Neural crest cell (in vitro differentiated cells): ENCODE data around the gene RNF208. TPM values are rescaled to one million over a fixed set of nuclear protein-coding genes. Genes with fewer than 3 reads are reported as not detected.

Experiments
- DNase-seq: peaks from one replicate; pipeline ENCODE4 v3.0.0; 2021; ENCODE audit warnings: low read depth, mixed read lengths, low spot score
- H3K27ac Mint-ChIP-seq: one replicate; pipeline ENCODE4 v1.8.0; 2021; ENCODE audit warnings: mild to moderate bottlenecking, mixed read lengths; ENCODE audit not compliant: unreplicated experiment
- H3K27me3 Mint-ChIP-seq: 2 replicates; pipeline ENCODE4 v1.8.0; 2021; ENCODE audit warnings: low read depth, mild to moderate bottlenecking, mixed read lengths
- H3K36me3 Mint-ChIP-seq: 2 replicates; pipeline ENCODE4 v1.8.0; 2021; ENCODE audit warnings: low read depth, mild to moderate bottlenecking, mixed read lengths
- H3K4me1 Mint-ChIP-seq: 2 replicates; pipeline ENCODE4 v1.8.0; 2021; ENCODE audit warnings: mixed read lengths
- H3K4me3 Mint-ChIP-seq: one replicate; pipeline ENCODE4 v1.8.0; 2021; ENCODE audit warnings: mild to moderate bottlenecking, mixed read lengths
- H3K9me3 Mint-ChIP-seq: 2 replicates; pipeline ENCODE4 v1.8.0; 2021; ENCODE audit warnings: mixed read lengths
- total RNA-seq: library from RNA; stranded (reverse); gene quantifications from 2 replicates; pipeline ENCODE4 v1.2.1, GENCODE V29; 2021
- TF ChIP-seq, protein P1 (sequence below): fragments of 200-600 bp; sonication (generic); conservative IDR thresholded peaks from 2 replicates; pipeline ENCODE4 v1.5.0; 2021; ENCODE audit warnings: antibody characterized with exemption, mild to moderate bottlenecking

RNF208 gene
- total RNA-seq, 1 donor from 2014 or later: 10.1 TPM

DNA sequence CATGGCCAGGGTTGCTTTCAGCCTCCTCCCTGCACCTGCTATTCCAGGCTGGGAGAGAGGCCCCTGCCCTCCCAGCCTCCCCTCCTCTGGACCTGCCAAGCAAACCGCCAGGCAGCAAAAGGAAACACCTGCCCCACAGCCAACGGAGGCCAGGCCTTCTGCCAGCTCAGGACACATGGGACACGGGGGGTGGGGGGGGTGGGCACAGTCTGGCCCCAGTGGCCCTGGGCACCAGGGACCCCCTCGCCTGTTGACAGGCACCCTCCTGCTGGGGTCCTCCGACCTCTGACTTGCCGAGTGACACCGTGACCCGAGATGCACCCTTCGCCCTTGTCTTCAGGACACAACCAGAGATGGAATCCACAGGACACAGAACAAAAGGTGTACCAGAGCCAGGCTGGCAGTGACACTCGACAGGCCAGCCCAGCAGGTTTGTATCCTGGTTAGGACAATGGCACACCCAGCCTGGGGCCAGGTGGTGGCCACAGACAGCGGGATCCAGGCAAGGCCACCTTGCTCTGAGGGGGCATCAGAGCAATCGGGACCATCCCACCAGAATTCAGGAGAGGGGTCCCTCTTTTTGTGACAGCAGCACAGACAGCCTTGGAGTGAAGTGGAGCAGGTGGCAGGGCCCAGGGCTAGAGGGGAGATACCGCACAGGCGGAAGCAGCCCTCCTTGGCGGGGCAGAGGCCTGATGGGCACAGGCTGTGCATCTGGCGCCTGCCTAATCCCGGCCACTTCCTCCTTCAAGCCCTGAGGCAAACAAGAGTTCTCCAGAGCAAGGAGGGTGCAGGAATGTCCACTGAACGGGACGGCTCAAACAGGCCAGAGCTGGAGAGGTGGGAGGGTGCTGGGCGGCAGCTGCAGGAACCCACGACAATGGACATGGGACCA, 48.9 kb downstream of the RNF208 start:
- no peaks in the 10 kb centered on the region for H3K4me1 Mint-ChIP-seq
- no peak for DNase-seq
- TF ChIP-seq, protein P1, sequence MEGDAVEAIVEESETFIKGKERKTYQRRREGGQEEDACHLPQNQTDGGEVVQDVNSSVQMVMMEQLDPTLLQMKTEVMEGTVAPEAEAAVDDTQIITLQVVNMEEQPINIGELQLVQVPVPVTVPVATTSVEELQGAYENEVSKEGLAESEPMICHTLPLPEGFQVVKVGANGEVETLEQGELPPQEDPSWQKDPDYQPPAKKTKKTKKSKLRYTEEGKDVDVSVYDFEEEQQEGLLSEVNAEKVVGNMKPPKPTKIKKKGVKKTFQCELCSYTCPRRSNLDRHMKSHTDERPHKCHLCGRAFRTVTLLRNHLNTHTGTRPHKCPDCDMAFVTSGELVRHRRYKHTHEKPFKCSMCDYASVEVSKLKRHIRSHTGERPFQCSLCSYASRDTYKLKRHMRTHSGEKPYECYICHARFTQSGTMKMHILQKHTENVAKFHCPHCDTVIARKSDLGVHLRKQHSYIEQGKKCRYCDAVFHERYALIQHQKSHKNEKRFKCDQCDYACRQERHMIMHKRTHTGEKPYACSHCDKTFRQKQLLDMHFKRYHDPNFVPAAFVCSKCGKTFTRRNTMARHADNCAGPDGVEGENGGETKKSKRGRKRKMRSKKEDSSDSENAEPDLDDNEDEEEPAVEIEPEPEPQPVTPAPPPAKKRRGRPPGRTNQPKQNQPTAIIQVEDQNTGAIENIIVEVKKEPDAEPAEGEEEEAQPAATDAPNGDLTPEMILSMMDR: no peak
- H3K27ac Mint-ChIP-seq: no peak overlapping the region
- H3K4me3 Mint-ChIP-seq: no peak overlapping the region
- H3K27me3 Mint-ChIP-seq: peaks cover 74% of the 10 kb centered on the region
- peaks cover 2% of the 10 kb centered on the region for H3K36me3 Mint-ChIP-seq
- no peaks in the 10 kb centered on the region for H3K9me3 Mint-ChIP-seq

- Mint-ChIP-seq H3K36me3 (no peaks in the 10 kb centered on the region), H3K27me3 (peaks cover 81% of the 10 kb centered on the region), H3K27ac (no peak overlapping the region), H3K4me3 (no peak overlapping the region), H3K4me1 (no peaks in the 10 kb centered on the region), H3K9me3 (no peaks in the 10 kb centered on the region)
- DNase-seq: no peak
- TF ChIP-seq, protein P1: no peak
Measured at GRCh38 chr9:137171149-137171900, 50.7 kb downstream of the RNF208 start.

DNA sequence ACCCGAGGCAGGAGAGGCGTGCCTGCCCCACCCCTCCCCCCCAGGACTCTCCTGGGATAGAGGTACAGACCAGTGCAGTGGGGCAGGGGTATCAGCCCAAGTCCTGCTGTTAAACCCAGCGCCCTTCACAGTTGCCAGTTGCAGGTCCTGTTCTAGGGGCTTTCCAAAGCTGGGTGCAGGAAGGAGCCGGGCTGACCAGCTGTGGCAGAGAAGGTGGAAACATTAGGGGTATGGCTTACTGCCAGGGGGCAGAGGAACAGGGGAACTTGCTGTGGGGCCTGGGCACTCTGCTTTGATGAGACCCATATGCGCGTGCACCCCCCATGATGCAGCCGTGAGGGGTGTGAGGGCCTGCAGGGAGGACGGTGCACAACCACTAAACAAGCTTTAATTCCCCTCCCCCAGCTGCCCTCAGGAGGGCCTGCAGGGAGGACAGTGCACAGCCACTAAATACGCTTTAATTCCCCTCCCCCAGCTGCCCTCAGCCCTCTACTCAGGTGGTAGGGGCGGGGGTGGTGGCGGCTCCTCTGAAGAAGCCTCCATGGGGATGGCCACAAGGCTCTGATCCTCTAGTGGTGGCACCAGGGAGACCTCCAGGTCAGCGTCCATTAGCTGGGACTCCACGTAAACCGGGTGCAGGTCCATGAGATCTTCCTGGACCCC, 51.4 kb downstream of the RNF208 start:
- Mint-ChIP-seq H3K27ac (no peak overlapping the region), H3K27me3 (peaks cover 83% of the 10 kb centered on the region), H3K4me1 (no peaks in the 10 kb centered on the region), H3K9me3 (no peaks in the 10 kb centered on the region), H3K4me3 (no peak overlapping the region), H3K36me3 (no peaks in the 10 kb centered on the region)
- DNase-seq: no peak
- TF ChIP-seq, protein P1: no peak

Other genes starting within 250 kb of the RNF208 start
- not detected in 2 replicates for gene PTGDS, start 244.7 kb downstream of the RNF208 start, total RNA-seq
- not detected in 2 replicates for gene LCNL1, start 239.2 kb downstream of the RNF208 start, total RNA-seq
- 82.6 and 84.9 TPM in 2 replicates for gene PAXX, start 229.8 kb downstream of the RNF208 start, total RNA-seq
- gene CLIC3, start 225.7 kb downstream of the RNF208 start, total RNA-seq: not detected in 2 replicates
- 31.7 and 37.1 TPM in 2 replicates for gene ABCA2, start 194.0 kb downstream of the RNF208 start, total RNA-seq
- gene FUT7, start 190.2 kb downstream of the RNF208 start, total RNA-seq: 0.14 TPM in 1 of 2 replicates, not detected in the other
- gene NPDC1, start 176.1 kb downstream of the RNF208 start, total RNA-seq: 54.7 and 61.1 TPM in 2 replicates
- not detected in 2 replicates for gene ENTPD2, start 168.2 kb downstream of the RNF208 start, total RNA-seq
- 29.8 and 31.1 TPM in 2 replicates for gene SAPCD2, start 151.7 kb downstream of the RNF208 start, total RNA-seq
- gene UAP1L1, start 144.7 kb downstream of the RNF208 start, total RNA-seq: 2.6 and 2.9 TPM in 2 replicates
- 50.4 and 54.0 TPM in 2 replicates for gene MAN1B1, start 135.3 kb downstream of the RNF208 start, total RNA-seq
- gene DPP7, start 107.5 kb downstream of the RNF208 start, total RNA-seq: 37.9 and 46.5 TPM in 2 replicates
- 0.14 and 0.44 TPM in 2 replicates for gene GRIN1, start 83.1 kb downstream of the RNF208 start, total RNA-seq
- 0.37 and 0.48 TPM in 2 replicates for gene LRRC26, start 52.2 kb downstream of the RNF208 start, total RNA-seq
- gene TMEM210, start 50.2 kb downstream of the RNF208 start, total RNA-seq: not detected in 2 replicates
- 69.3 and 71.7 TPM in 2 replicates for gene ANAPC2, start 33.7 kb downstream of the RNF208 start, total RNA-seq
- gene SSNA1, start 33.6 kb downstream of the RNF208 start, total RNA-seq: 64.8 and 66.4 TPM in 2 replicates
- gene TPRN, start 21.5 kb downstream of the RNF208 start, total RNA-seq: 22.0 and 25.1 TPM in 2 replicates
- 45.0 and 49.7 TPM in 2 replicates for gene TMEM203, start 16.6 kb downstream of the RNF208 start, total RNA-seq
- 36.6 and 39.4 TPM in 2 replicates for gene NDOR1, start 16.5 kb downstream of the RNF208 start, total RNA-seq
- 1.2 and 1.6 TPM in 2 replicates for gene CYSRT1, start 2.9 kb upstream of the RNF208 start, total RNA-seq
- gene RNF224, start 5.3 kb upstream of the RNF208 start, total RNA-seq: 0.16 TPM in 1 of 2 replicates, not detected in the other
- not detected in 2 replicates for gene SLC34A3, start 8.7 kb upstream of the RNF208 start, total RNA-seq
- gene TUBB4B, start 19.0 kb upstream of the RNF208 start, total RNA-seq: 329 and 336 TPM in 2 replicates
- 0.26 TPM in 1 of 2 replicates, not detected in the other for gene STPG3, start 29.0 kb upstream of the RNF208 start, total RNA-seq
- gene NELFB, start 33.1 kb upstream of the RNF208 start, total RNA-seq: 76.7 and 79.0 TPM in 2 replicates
- gene TOR4A, start 55.5 kb upstream of the RNF208 start, total RNA-seq: 0.75 and 0.86 TPM in 2 replicates
- 31.7 and 33.7 TPM in 2 replicates for gene NRARP, start 80.0 kb upstream of the RNF208 start, total RNA-seq
- gene EXD3, start 200.9 kb upstream of the RNF208 start, total RNA-seq: 15.1 and 17.6 TPM in 2 replicates
- gene NOXA1, start 201.2 kb upstream of the RNF208 start, total RNA-seq: 0.89 and 0.98 TPM in 2 replicates
- gene ENTPD8, start 219.1 kb upstream of the RNF208 start, total RNA-seq: 0.12 and 0.14 TPM in 2 replicates
- gene NSMF, start 237.1 kb upstream of the RNF208 start, total RNA-seq: 64.4 and 65.3 TPM in 2 replicates